ENCODE measurements around the gene RNF8.

Gene RNF8

DNA sequence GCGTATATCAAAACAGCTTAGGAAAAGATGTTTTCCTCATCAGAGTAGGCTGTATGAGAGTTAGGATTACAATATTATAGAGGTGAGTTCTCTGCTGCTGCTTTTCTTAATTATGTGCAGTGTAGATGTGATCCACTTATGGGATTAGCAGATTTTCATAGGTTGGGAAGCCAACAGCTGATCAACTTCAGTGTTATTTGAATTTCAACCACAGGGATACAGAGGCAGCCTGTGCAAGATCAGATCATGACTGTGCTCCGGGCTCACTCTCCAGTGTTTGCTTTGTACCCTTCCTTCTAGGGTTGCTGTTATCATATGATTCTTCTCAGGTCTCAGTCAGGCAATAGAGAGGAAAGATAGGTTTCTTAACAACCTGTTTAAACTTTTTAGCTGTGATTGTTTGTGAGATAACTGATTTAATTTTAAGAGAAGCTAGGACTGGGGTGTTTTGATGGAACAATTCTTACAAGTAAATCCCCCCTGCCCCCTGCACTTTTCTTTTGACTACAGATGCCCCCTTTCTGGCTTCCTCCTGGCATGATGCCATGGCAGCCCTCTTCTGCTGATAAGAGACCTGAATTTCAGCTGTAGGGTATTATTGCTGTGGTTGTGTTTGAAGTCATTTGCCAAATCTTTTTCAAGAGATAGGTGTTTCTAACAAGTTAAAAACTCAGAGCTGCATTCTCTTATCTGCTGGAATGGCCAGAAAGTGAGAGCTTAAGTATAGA, 8.5 kb downstream of the RNF8 start:
- no peak for DNase-seq

DNA sequence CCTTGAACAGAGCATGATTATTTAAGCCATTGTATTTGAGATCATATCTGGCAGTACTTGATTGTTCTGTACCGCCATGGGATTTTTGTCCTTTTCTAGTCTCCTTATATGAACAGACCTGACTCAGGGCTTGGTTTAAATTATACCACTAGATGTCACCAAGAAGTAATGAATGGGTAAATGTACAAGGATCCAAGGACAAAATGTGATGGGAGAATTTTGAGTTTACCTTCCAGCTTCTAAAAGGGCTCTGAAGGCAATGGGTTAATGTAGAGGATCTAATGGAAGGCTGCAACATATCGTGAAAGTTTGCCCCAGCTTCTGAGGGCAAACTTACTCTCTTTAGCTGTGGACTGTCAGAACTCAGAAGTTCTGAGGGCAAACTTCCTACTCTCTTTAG, 12.0 kb downstream of the RNF8 start:
- no peak for DNase-seq

GRCh38 chr6:37366910-37367309, 13.1 kb downstream of the RNF8 start:
- DNase-seq, result no peak

GRCh38 chr6:37368961-37369320, 15.2 kb downstream of the RNF8 start:
- no peak for DNase-seq

GRCh38 chr6:37369321-37370201, 15.8 kb downstream of the RNF8 start:
- DNase-seq, result no peak

- no peak for DNase-seq
These were observed 17.6 kb downstream of the RNF8 start for GRCh38 chr6:37371154-37372083.

- no peak for DNase-seq
These were observed 18.3 kb downstream of the RNF8 start for GRCh38 chr6:37372116-37372515.

DNA sequence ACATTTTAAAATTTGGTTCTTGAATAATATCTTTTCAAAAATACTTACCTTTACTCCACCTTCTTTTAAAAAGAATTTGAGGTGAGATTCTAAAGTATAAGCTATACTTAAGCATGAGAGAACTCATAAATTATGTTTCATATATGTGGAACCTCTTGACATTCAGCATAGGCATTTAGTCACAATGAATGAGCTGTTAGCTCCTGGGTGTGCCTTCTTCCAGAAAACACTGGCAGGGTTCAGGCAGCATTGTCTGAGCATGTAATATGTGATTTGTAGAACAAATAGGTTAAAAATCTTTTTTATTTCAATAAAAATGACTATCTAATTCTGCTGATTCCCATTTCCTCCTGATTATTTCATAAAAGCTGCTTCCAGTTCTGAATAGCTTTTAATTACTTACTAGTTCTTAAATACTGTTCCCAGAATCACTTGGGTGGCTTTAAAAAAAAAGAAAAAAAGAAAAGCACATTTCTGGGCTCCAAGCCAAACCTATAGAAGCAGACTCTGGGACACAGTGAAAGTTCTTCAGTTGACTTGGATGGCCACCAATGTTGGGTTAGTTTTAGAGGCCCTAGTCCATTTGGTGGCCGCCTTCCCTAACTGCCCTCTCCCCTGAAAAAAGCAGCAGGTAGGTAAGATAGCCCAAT, 20.2 kb downstream of the RNF8 start:
- DNase-seq, result no peak

DNA sequence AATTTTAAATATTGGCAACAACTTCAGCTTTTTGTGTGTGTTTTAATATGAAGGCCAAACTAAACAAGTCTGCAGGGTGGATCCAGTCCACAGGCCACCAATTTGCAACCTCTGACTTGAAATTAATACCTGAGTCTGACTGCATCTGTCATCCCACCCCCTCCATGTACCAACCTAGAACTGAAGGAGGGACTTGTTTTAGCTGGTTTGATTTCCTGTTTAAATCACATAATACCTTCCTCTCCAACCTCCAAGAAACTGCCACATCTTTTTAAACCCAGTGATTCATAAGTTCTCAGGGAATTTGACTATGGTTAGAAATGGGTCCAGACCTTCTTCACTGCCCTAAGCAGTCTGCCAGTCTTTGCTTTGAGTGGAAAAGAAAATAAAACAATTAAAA, 21.6 kb downstream of the RNF8 start:
- no peak for DNase-seq

DNA sequence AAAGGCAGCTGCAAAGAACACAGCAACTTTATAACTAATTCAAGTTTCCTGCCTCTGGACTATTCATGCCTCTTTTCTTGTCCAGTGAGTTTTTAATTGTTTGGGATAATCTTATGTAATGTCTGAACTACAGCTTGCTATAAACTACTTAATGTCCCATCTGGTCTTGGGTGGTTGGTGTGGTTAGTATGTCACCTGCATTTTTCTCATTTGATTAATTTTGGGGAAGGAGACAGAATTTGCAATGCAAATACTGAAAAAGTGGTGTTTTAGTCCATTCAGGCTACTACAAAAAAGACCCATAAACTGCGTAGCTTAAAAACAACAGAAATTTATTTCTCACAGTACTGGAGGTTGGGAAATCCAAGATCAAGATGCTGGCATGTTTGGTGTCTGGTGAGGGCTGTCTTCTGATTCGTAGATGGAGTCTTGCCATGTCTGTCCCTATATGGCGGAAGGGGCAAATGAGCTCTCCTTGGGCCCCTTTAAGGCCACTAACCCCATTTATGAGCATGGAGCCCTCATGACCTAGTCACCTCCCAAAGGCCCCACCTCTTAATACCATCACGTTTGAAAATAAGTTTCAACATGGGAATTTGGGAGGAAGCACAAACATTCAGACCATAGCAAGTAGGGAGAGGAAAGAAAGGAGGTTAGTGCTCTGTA, 22.4 kb downstream of the RNF8 start:
- DNase-seq, result no peak

DNA sequence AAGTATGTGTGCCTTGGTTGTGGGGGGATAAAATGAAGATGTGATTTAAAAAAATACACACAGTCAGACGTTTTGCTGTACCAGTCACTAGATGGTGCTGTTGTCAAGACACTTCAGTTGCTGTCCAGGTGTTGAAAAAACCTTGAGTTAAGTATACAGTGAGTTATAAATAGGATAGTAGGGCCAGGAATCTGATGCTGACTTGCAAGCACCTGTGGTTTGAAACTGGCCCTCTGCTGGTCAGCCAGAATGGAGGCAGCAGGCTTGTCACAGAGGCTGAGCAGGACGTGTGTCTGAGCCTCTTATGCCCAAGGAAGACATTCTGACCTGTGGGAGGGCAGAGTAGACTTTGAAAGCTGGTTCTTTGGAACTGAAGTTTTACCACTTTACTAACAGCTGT, 27.8 kb downstream of the RNF8 start:
- peak; percentile 32 for DNase-seq

DNA sequence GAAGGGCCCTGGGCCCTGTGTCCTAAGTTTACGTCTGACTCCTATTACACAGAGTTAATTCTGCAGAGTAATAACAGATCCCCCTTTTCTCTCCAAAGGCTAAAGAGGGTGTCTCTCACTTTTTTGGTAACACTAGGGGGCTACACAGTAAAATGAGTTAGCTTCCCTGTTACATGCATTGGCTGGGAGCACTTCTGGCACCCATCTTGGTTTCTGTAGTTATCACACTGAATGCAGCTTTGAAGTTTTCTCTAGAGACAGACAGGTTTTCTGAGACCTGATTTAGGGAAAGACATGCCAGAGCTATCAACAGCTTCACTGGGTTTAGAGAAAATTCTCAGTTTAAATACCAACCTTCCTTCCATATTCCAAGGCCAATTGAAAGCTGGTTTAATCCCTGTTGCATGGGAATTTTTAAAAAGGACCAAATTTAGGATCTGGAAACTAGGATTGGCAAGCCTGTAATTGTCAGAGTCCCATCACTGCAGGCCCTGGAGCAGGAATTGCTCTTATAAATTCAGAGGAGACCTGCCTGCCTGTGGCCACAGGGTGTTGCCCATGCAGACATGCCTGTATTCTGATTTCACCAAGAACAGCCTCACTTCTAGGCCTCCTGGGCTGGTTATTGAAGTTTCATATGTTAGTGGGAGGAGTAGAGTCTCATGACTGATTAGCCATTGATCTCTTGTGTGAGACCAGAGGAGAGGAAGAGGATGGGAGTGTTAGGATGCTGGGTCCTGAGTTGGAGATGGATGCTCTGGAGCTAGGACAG, 29.4 kb downstream of the RNF8 start:
- no peak for DNase-seq

- no peak for DNase-seq
These were observed 34.8 kb downstream of the RNF8 start for GRCh38 chr6:37388578-37388977.

- DNase-seq, result no peak
These were observed 36.1 kb downstream of the RNF8 start for GRCh38 chr6:37389857-37390256.

DNA sequence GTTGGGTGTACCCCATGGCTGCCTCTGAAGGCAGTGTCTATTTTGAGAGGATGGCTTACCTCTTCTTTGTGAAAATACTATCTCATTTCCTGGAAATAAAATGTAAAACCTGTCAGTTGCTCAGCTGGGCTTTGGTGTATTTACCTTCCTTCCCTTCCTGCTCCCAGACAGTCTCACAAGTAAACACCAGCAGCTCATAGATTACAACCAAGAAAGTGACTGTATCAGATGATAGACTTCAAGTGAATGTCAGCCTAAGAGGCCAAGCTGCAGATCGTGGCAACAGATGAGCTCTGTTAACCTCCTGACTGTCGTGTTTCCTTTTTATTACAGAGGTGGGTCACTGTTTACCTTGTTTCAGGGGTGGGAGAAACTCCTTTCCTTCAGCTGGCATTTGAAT, 37.3 kb downstream of the RNF8 start:
- no peak for DNase-seq

- no peak for DNase-seq
These were observed 39.0 kb downstream of the RNF8 start for GRCh38 chr6:37392821-37393220.

- DNase-seq, result no peak
These were observed 39.7 kb downstream of the RNF8 start for GRCh38 chr6:37393381-37393929.

GRCh38 chr6:37396571-37397180, 42.9 kb downstream of the RNF8 start:
- DNase-seq, result no peak

DNA sequence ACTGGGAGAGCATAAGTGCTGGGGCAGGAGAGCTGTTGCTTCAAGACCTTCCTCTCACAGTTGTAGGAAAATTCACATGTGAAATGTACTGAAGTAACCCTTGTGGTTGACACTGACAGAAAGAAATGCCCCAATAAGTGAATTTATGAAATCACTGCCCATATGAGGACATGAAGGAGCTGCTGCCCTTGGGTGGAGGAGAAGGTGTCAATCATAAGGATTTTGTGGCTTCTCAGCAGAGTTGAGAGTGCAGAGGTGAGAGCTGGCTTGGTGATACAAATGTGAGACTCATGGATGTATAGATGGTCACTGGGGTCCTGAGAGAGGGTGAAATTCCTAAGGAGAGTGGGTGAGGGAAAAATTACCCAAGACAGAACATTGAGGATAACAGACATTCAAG, 45.3 kb downstream of the RNF8 start:
- DNase-seq, result no peak

DNA sequence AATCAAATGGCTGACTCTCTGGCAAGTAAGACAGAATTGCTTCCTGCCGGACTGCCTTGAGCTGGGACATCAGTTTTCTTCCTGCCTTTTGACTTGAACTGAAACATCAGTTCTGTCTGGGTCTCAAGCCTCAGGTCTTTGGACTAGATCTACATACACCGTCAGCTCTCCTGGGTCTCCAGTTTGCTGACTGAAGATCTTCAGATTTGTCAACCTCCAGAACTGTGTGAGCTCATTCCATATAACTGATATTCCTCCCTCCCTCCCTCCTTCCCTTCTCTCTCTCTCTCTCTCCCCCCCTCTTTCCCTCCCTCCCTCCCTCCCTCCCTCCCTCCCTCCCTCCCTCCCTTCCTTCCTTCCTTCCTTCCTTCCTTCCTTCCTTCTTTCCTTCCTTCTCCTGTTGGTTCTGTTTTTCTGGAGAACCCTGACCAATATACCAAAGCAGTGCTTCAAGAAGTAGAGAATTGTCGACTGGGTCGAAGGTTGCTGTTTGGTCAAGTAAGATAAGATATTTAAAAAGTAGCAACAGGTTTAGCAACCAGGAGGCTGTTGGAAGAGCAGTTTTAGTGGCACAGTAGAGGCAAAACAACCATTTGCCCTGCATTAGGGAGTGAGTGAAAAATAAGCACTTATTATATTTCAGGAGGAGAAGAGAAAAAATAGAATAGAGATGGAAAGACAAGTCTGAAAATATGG, 46.2 kb downstream of the RNF8 start:
- no peak for DNase-seq
